H1 (cell line): ENCODE data around the gene ZFP36L2. TPM values are rescaled to one million over a fixed set of nuclear protein-coding genes. Genes with fewer than 3 reads are reported as not detected.

Experiments used
- CTCF ChIA-PET: fragments of 300-600 bp; sonication (Branson Sonifier 250); formaldehyde crosslinking; loops from one replicate; lab custom pipeline; 2021; ENCODE audit not compliant: partially characterized antibody; lab: Charles Lee
- POLR2A ChIA-PET: fragments of 300-600 bp; sonication (Branson Sonifier 250); formaldehyde crosslinking; loops from one replicate; lab custom pipeline; 2021; ENCODE audit warnings: inconsistent platforms; ENCODE audit not compliant: partially characterized antibody; lab: Charles Lee
- DNase-seq, 2 experiments: peaks; one replicate each; pipeline versions ENCODE4 v3.0.0 to v3.0.0-alpha.2; 2010 to 2022; ENCODE audit warnings: low spot score in 2 of 2, low read depth in 1 of 2, mixed read lengths in 1 of 2
- FAIRE-seq: peaks from 2 replicates; lab custom pipeline; 2011; peaks lifted over from hg19 to GRCh38; lab: Jason Lieb, UNC
- H2AFZ ChIP-seq: 2 replicates; pipeline ENCODE4 v1.8.1; 2012; ENCODE audit warnings: low read length, inconsistent platforms
- H2AK5ac ChIP-seq: 2 replicates; pipeline ENCODE4 v1.6.1; 2013; ENCODE audit warnings: low read depth, low read length
- H2BK120ac ChIP-seq: replicated peaks from 2 replicates; pipeline ENCODE3; 2013; ENCODE audit warnings: low read depth, low read length, inconsistent platforms
- H2BK12ac ChIP-seq: 2 replicates; pipeline ENCODE4 v1.6.1; 2013; ENCODE audit warnings: low read depth, low read length
- H2BK15ac ChIP-seq: 2 replicates; pipeline ENCODE4 v1.6.1; 2013; ENCODE audit warnings: low read length
- H2BK20ac ChIP-seq: 2 replicates; pipeline ENCODE4 v1.6.1; 2013; ENCODE audit warnings: low read length
- H2BK5ac ChIP-seq: 2 replicates; pipeline ENCODE4 v1.6.1; 2013; ENCODE audit warnings: low read depth, low read length
- H3K14ac ChIP-seq: 2 replicates; pipeline ENCODE4 v1.6.1; 2013; ENCODE audit warnings: inconsistent platforms; ENCODE audit not compliant: insufficient read length
- H3K18ac ChIP-seq: 2 replicates; pipeline ENCODE4 v1.6.1; 2013; ENCODE audit warnings: low read length; ENCODE audit errors: extremely low read depth
- H3K23ac ChIP-seq: 2 replicates; pipeline ENCODE4 v1.6.1; 2013; ENCODE audit warnings: inconsistent platforms; ENCODE audit not compliant: insufficient read length
- H3K23me2 ChIP-seq: 2 replicates; pipeline ENCODE4 v1.6.1; 2013; ENCODE audit warnings: low read depth, low read length
- H3K27ac ChIP-seq: 2 replicates; pipeline ENCODE4 v1.6.1; 2011; ENCODE audit warnings: low read depth, low read length, inconsistent platforms
- H3K27me3 ChIP-seq, 4 experiments: replicated peaks in 1 of 4; 1 replicate in 1 of 4; 2 replicates in 3 of 4; pipeline versions ENCODE4 v1.6.1 to v1.8.1; 2011 to 2013; ENCODE audit warnings: low read length in 3 of 4, mild to moderate bottlenecking in 3 of 4, inconsistent platforms in 2 of 4, mixed read lengths in 2 of 4, moderate library complexity in 1 of 4; ENCODE audit not compliant: control insufficient read depth in 3 of 4, insufficient read depth in 3 of 4; ENCODE audit errors: extremely low read depth in 1 of 4
- H3K36me3 ChIP-seq, 4 experiments: 2 replicates each; pipeline versions ENCODE4 v1.6.1 to v1.8.1; 2011 to 2013; ENCODE audit warnings: mild to moderate bottlenecking in 4 of 4, low read length in 3 of 4, moderate library complexity in 2 of 4, control low read depth in 1 of 4, inconsistent platforms in 1 of 4; ENCODE audit not compliant: insufficient read depth in 4 of 4, control insufficient read depth in 2 of 4
- H3K4ac ChIP-seq: replicated peaks from 2 replicates; pipeline ENCODE3; 2013; ENCODE audit warnings: low read length, low read depth, mixed read lengths, inconsistent platforms; ENCODE audit not compliant: insufficient read length
- H3K4me1 ChIP-seq, 4 experiments: replicated peaks in 1 of 4; 1 replicate in 1 of 4; 2 replicates in 3 of 4; pipeline versions ENCODE4 v1.6.1 to v1.8.1; 2011 to 2013; ENCODE audit warnings: low read length in 3 of 4, inconsistent platforms in 2 of 4, mixed read lengths in 1 of 4; ENCODE audit not compliant: insufficient read depth in 4 of 4, control insufficient read depth in 3 of 4
- H3K4me2 ChIP-seq, 2 experiments: 2 replicates each; pipeline versions ENCODE4 v1.6.1 to v1.8.1; 2011 to 2013; ENCODE audit warnings: low read depth in 2 of 2, low read length in 2 of 2, control low read depth in 1 of 2, inconsistent platforms in 1 of 2, mild to moderate bottlenecking in 1 of 2; ENCODE audit not compliant: insufficient read depth in 1 of 2
- H3K4me3 ChIP-seq, 4 experiments: fragments of 200-600, 300-600 bp in 1 of 4; sonication (generic), shearing (Covaris generic), sonication (Bioruptor Twin) in 1 of 4; 2 replicates each; pipeline versions ENCODE4 v1.5.1 to v1.8.1; 2011 to 2016; ENCODE audit warnings: low read length in 4 of 4, low read depth in 3 of 4, control low read depth in 2 of 4, inconsistent platforms in 2 of 4, mild to moderate bottlenecking in 2 of 4, mixed read lengths in 1 of 4, moderate library complexity in 1 of 4; ENCODE audit not compliant: insufficient read depth in 2 of 4; ENCODE audit errors: extremely low read depth in 1 of 4
- H3K56ac ChIP-seq: replicated peaks from 2 replicates; pipeline ENCODE3; 2013; ENCODE audit warnings: low read depth, mild to moderate bottlenecking, mixed read lengths, low read length, inconsistent platforms; ENCODE audit not compliant: insufficient read length
- H3K79me1 ChIP-seq: 2 replicates; pipeline ENCODE4 v1.6.1; 2013; ENCODE audit warnings: low read depth, low read length, control low read depth
- H3K79me2 ChIP-seq, 2 experiments: 2 replicates each; pipeline versions ENCODE4 v1.6.1 to v1.8.1; 2012 to 2013; ENCODE audit warnings: low read length in 2 of 2, mild to moderate bottlenecking in 2 of 2, inconsistent platforms in 1 of 2; ENCODE audit not compliant: insufficient read depth in 2 of 2, control insufficient read depth in 1 of 2
- H3K9ac ChIP-seq, 4 experiments: replicated peaks in 1 of 4; 1 replicate in 1 of 4; 2 replicates in 3 of 4; pipeline versions ENCODE4 v1.6.1 to v1.8.1; 2011 to 2013; ENCODE audit warnings: low read depth in 3 of 4, low read length in 3 of 4, control low read depth in 2 of 4, mild to moderate bottlenecking in 2 of 4, moderate library complexity in 2 of 4, inconsistent platforms in 1 of 4; ENCODE audit errors: extremely low read depth in 1 of 4
- H3K9me3 ChIP-seq, 2 experiments: 2 replicates each; pipeline versions ENCODE4 v1.6.1 to v1.8.1; 2012 to 2013; ENCODE audit warnings: mild to moderate bottlenecking in 2 of 2, moderate library complexity in 2 of 2, control low read depth in 1 of 2, inconsistent platforms in 1 of 2, low read depth in 1 of 2, low read length in 1 of 2, mixed read lengths in 1 of 2; ENCODE audit not compliant: insufficient read depth in 2 of 2
- H4K20me1 ChIP-seq, 2 experiments: replicated peaks in 1 of 2; 2 replicates each; pipeline versions ENCODE3 to v1.8.1; 2011 to 2013; ENCODE audit warnings: inconsistent platforms in 2 of 2, low read length in 2 of 2, mild to moderate bottlenecking in 1 of 2; ENCODE audit not compliant: insufficient read depth in 2 of 2, control insufficient read depth in 1 of 2
- H4K5ac ChIP-seq: 2 replicates; pipeline ENCODE4 v1.6.1; 2013; ENCODE audit warnings: low read length, low read depth, mixed read lengths, inconsistent platforms; ENCODE audit not compliant: insufficient read length
- H4K8ac ChIP-seq: 2 replicates; pipeline ENCODE4 v1.8.0; 2013; ENCODE audit warnings: mild to moderate bottlenecking, moderate library complexity, low read length, inconsistent platforms; ENCODE audit not compliant: insufficient read depth; ENCODE audit errors: extremely low read depth
- H4K91ac ChIP-seq: replicated peaks from 2 replicates; pipeline ENCODE3; 2013; ENCODE audit warnings: low read length, mixed read lengths, inconsistent platforms; ENCODE audit not compliant: insufficient read length
- BACH1 ChIP-seq: IDR thresholded peaks from 2 replicates; pipeline ENCODE4 v1.6.1; 2012; ENCODE audit warnings: low read length, improper control_type of control experiment
- CBX8 ChIP-seq: fragments of 300-800, 300-1000 bp; sonication (generic); IDR thresholded peaks from 2 replicates; pipeline ENCODE4 v1.7.1; 2016; ENCODE audit warnings: low read depth, low read length, borderline replicate concordance
- CREB1 ChIP-seq: IDR thresholded peaks from 2 replicates; pipeline ENCODE4 v1.6.1; 2012; ENCODE audit warnings: inconsistent platforms
- FOSL1 ChIP-seq: IDR thresholded peaks from 2 replicates; pipeline ENCODE4 v1.6.1; 2011; ENCODE audit warnings: mild to moderate bottlenecking, low read depth, low read length, moderate library complexity; ENCODE audit not compliant: insufficient read depth
- GABPA ChIP-seq: IDR thresholded peaks from 2 replicates; pipeline ENCODE4 v1.6.1; 2011; ENCODE audit warnings: mild to moderate bottlenecking, low read length, moderate library complexity, borderline replicate concordance; ENCODE audit not compliant: insufficient read depth
- RNF2 ChIP-seq: fragments of 200-900, 300-1000 bp; sonication (generic); IDR thresholded peaks from 2 replicates; pipeline ENCODE4 v1.7.1; 2016; ENCODE audit warnings: borderline replicate concordance, low read depth, mild to moderate bottlenecking, antibody characterized with exemption, low read length; ENCODE audit not compliant: poor library complexity, severe bottlenecking; ENCODE audit errors: missing control alignments
- RXRA ChIP-seq: IDR thresholded peaks from 2 replicates; pipeline ENCODE4 v1.6.1; 2011; ENCODE audit warnings: low read depth, mild to moderate bottlenecking, low read length, moderate library complexity; ENCODE audit not compliant: insufficient read depth
- WGBS, 2 experiments: shearing (Covaris generic) in 1 of 2; methylation state at CpG; one replicate each; pipeline versions ENCODE4 v1.1.6 to v1.1.7; 2013 to 2015; ENCODE audit warnings: low lambda C conversion rate in 2 of 2, mixed read lengths in 2 of 2, inconsistent platforms in 1 of 2, low coverage in 1 of 2, missing lambda C conversion rate in 1 of 2; ENCODE audit not compliant: insufficient replicate concordance in 2 of 2, insufficient coverage in 1 of 2, insufficient read length in 1 of 2; ENCODE audit errors: extremely low coverage in 1 of 2, missing lambda C conversion rate in 1 of 2; 5-methylcytosine and 5-hydroxymethylcytosine counted together
- polyA plus RNA-seq, 7 experiments: library from polyadenylated mRNA; depleted of rRNA in 3 of 7; stranded (reverse) in 5 of 7; unstranded in 2 of 7; fragments of >200 nt in 5 of 7; fragments of 200-250 nt in 2 of 7; gene quantifications; 1 replicate in 5 of 7; 2 replicates in 1 of 7; 4 replicates in 1 of 7; pipeline versions ENCODE4 v1.2.1 to v1.2.3, GENCODE V29; 2011 to 2013; ENCODE audit warnings: missing spikeins in 2 of 7, mixed read lengths in 2 of 7
- total RNA-seq: library from RNA; stranded (reverse); fragmentation: NEBNext Ultra II Directional; extraction: Animal tissue kit (Norgen Biotek cat#: 25700); gene quantifications from 2 replicates; pipeline ENCODE4 v1.2.1, GENCODE V29; 2021
- TF ChIP-seq, protein P1 (sequence below): IDR thresholded peaks from 2 replicates; pipeline ENCODE4 v1.6.1; 2012; ENCODE audit warnings: low read length, inconsistent platforms

Gene ZFP36L2
- total and polyA plus RNA-seq, 2 of the 8 experiments (the other 6 are each of a cell fraction or from before 2014, with no cell fraction given) = 13.4 to 102 TPM

DNA sequence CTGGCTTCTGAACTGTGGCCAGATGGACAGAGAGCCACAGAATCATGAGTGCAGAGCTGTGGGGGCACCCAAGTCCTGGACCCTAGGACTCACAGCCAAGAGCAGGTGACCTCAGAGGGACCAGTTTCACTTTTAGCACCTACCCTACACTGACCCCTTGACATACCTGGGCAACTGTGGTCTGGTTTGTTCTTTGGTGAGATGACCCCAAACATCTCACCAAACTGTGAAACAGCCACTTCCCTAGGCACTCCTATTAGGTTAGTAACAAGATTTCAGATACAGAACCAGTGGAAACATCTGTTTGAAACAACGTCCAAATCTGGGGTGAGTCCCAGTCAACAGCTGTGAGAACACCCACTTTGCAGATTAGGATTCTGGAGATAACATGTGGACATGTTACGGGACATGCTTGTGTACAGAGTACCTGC, 1.9 kb upstream of the ZFP36L2 start:
- FAIRE-seq = no peak
- H3K79me1 ChIP-seq = no peaks in the 10 kb centered on the region; the same call in 1 of the 2 replicates
- TF ChIP-seq CREB1 (no peak), BACH1 (no peak), CBX8 (no peak), RXRA (no peak), RNF2 (no peak), FOSL1 (no peak), GABPA (no peak)
- TF ChIP-seq, protein P1, sequence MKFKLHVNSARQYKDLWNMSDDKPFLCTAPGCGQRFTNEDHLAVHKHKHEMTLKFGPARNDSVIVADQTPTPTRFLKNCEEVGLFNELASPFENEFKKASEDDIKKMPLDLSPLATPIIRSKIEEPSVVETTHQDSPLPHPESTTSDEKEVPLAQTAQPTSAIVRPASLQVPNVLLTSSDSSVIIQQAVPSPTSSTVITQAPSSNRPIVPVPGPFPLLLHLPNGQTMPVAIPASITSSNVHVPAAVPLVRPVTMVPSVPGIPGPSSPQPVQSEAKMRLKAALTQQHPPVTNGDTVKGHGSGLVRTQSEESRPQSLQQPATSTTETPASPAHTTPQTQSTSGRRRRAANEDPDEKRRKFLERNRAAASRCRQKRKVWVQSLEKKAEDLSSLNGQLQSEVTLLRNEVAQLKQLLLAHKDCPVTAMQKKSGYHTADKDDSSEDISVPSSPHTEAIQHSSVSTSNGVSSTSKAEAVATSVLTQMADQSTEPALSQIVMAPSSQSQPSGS = no peak

More for the DNA sequence above, 1.9 kb upstream of the ZFP36L2 start:
- Histone ChIP-seq H3K14ac (no peak overlapping the region), H3K4me1 (peaks cover 5 to 16% (median 9%) of the 10 kb centered on the region in 4 experiments; a peak in 5 of 7 replicates), H3K9me3 (no peaks in the 10 kb centered on the region), H2BK15ac (no peak overlapping the region), H3K36me3 (peaks cover 2 to 22% (median 14%) of the 10 kb centered on the region in 4 experiments; a peak in 6 of 8 replicates), H4K20me1 (peaks cover 8 to 9% of the 10 kb centered on the region in 2 experiments), H3K79me2 (peaks cover 17 to 42% of the 10 kb centered on the region in 2 experiments), H3K27ac (no peak overlapping the region), H2BK20ac (no peak overlapping the region), H3K56ac (no peak overlapping the region), H3K4me2 (peak overlapping the region; percentile 80 to 81; a peak in 2 of 4 replicates), H4K91ac (no peak overlapping the region), H4K8ac (no peak overlapping the region), H4K5ac (no peak overlapping the region), H3K23me2 (peaks cover 3% of the 10 kb centered on the region; the same call in 1 of the 2 replicates), H3K27me3 (no peaks in the 10 kb centered on the region), H2BK12ac (peak overlapping the region; percentile 18; the same call in 1 of the 2 replicates), H3K4me3 (no peak overlapping the region), H2BK120ac (no peak overlapping the region), H2AFZ (no peak overlapping the region), H3K9ac (no peak overlapping the region), H3K23ac (no peak overlapping the region), H3K18ac (peak overlapping the region; percentile 68; the same call in 1 of the 2 replicates), H2BK5ac (no peak overlapping the region), H3K4ac (peak overlapping the region; percentile 79), H2AK5ac (no peak overlapping the region)
- DNase-seq = no peak
- WGBS, 2 experiments = 94% methylated on average over 2 of the region's 2 CpGs; no CpG with 5 or more reads in 1 of the 2 experiments
- CTCF ChIA-PET = interaction anchor here (0.7 to 7.4 kb wide), 64 partner anchors 8 to 1904 kb away, joined by 3 to 101 read pairs (median 7); no protein-coding TSS in a partner anchor
- POLR2A ChIA-PET = interaction anchor here (1.2 to 2.5 kb wide), 5 partner anchors 11 to 256 kb away, joined by 6 to 32 read pairs (median 16); no protein-coding TSS in a partner anchor
